ENCODE results near the gene GPR55.

Gene GPR55

GRCh38 chr2:230934231-230935129, 9.4 kb upstream of the GPR55 start:
- Histone ChIP-seq H2AFZ (ENCODE audit: low read length) (no peak overlapping the region), H3F3A (ENCODE audit: insufficient read depth, low read length) (no peaks in the 10 kb centered on the region), H3K4me3 (ENCODE audit: low read depth, low read length, poor library complexity, severe bottlenecking) (no peak overlapping the region), H3K4me2 (ENCODE audit: low read length) (no peak overlapping the region), H3K4me1 (ENCODE audit: insufficient read depth, low read length, severe bottlenecking) (no peaks in the 10 kb centered on the region), H3K9ac (ENCODE audit: low read length) (no peak overlapping the region), H3K9me3 (ENCODE audit: low read length) (peaks cover 6% of the 10 kb centered on the region; the same call in 1 of the 2 replicates), H3K27ac (ENCODE audit: low read depth, low read length, poor library complexity, severe bottlenecking) (no peak overlapping the region), H4K20me1 (ENCODE audit: insufficient read depth, low read length) (no peaks in the 10 kb centered on the region), H3K9me2 (ENCODE audit: low read depth, low read length) (no peaks in the 10 kb centered on the region), H3K79me2 (ENCODE audit: insufficient read depth, low read length) (no peaks in the 10 kb centered on the region), H3K36me3 (ENCODE audit: insufficient read depth, low read length) (no peaks in the 10 kb centered on the region; the same call in 1 of the 2 replicates), H3K27me3 (ENCODE audit: insufficient read depth, low read length) (no peaks in the 10 kb centered on the region; the same call in 1 of the 2 replicates)
- no peak for TF ChIP-seq EZH2 (IDR thresholded peaks at IDR 0.05; ENCODE audit: borderline replicate concordance, low read length)
- TF ChIP-seq CTCF (IDR thresholded peaks at IDR 0.05; ENCODE audit: low read length) = no peak

DNA sequence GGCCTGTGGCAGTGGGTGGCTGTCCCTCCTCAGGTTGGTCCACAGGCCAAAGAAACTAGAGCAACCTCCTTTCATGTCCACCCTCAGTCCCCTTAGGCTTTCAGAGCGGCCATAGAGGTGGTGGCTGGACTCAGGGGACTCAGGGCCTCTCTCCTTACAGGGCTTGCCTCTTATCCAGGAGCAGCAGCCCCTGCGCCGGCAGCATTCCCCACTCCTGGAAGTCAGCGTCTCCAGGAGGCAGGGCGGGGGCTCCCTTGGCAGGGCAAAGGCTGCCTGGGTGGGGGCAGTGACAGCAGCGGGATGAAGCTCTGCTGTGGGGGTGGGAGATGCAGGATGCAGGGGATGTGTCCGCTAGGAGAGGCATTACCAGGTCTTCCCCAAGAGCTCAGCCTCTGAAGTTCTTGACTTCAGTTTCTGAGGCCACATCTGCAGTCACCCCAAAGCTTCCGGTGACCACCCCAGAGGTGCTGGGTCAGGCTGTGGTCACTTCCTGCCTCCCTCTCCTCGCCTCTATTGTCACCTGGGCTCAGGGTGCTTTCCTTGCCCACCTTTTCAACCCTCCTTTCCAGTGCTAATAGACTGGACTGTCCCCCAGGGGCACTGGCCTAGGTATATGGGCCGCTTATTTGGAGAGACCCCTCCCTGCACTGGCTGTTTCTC, 8.6 kb upstream of the GPR55 start:
- Histone ChIP-seq H3K4me2 (ENCODE audit: low read length) (no peak overlapping the region), H3K27ac (ENCODE audit: low read depth, low read length, poor library complexity, severe bottlenecking) (no peak overlapping the region), H3K27me3 (ENCODE audit: insufficient read depth, low read length) (no peaks in the 10 kb centered on the region; the same call in 1 of the 2 replicates), H4K20me1 (ENCODE audit: insufficient read depth, low read length) (no peaks in the 10 kb centered on the region), H3K9ac (ENCODE audit: low read length) (no peak overlapping the region), H3K79me2 (ENCODE audit: insufficient read depth, low read length) (no peaks in the 10 kb centered on the region), H3K4me3 (ENCODE audit: low read depth, low read length, poor library complexity, severe bottlenecking) (no peak overlapping the region), H3K36me3 (ENCODE audit: insufficient read depth, low read length) (no peaks in the 10 kb centered on the region; the same call in 1 of the 2 replicates), H3F3A (ENCODE audit: insufficient read depth, low read length) (no peaks in the 10 kb centered on the region), H2AFZ (ENCODE audit: low read length) (no peak overlapping the region), H3K9me3 (ENCODE audit: low read length) (peaks cover 6% of the 10 kb centered on the region; the same call in 1 of the 2 replicates), H3K4me1 (ENCODE audit: insufficient read depth, low read length, severe bottlenecking) (no peaks in the 10 kb centered on the region), H3K9me2 (ENCODE audit: low read depth, low read length) (no peaks in the 10 kb centered on the region)
- TF ChIP-seq CTCF (IDR thresholded peaks at IDR 0.05; ENCODE audit: low read length) (no peak), EZH2 (IDR thresholded peaks at IDR 0.05; ENCODE audit: borderline replicate concordance, low read length) (no peak)

- no peak for TF ChIP-seq CTCF (IDR thresholded peaks at IDR 0.05; ENCODE audit: low read length)
- TF ChIP-seq EZH2 (IDR thresholded peaks at IDR 0.05; ENCODE audit: borderline replicate concordance, low read length) = no peak
Measured at GRCh38 chr2:230932556-230933511, 7.8 kb upstream of the GPR55 start.

More at GRCh38 chr2:230932556-230933511, 7.8 kb upstream of the GPR55 start:
- Histone ChIP-seq H2AFZ (ENCODE audit: low read length) (no peak overlapping the region), H3K4me3 (ENCODE audit: low read depth, low read length, poor library complexity, severe bottlenecking) (no peak overlapping the region), H3K36me3 (ENCODE audit: insufficient read depth, low read length) (no peaks in the 10 kb centered on the region; the same call in 1 of the 2 replicates), H3K27ac (ENCODE audit: low read depth, low read length, poor library complexity, severe bottlenecking) (no peak overlapping the region), H3K9me2 (ENCODE audit: low read depth, low read length) (no peaks in the 10 kb centered on the region), H3K9me3 (ENCODE audit: low read length) (peaks cover 6% of the 10 kb centered on the region; the same call in 1 of the 2 replicates), H3K4me2 (ENCODE audit: low read length) (no peak overlapping the region), H3K9ac (ENCODE audit: low read length) (no peak overlapping the region), H3K27me3 (ENCODE audit: insufficient read depth, low read length) (no peaks in the 10 kb centered on the region; the same call in 1 of the 2 replicates), H3K4me1 (ENCODE audit: insufficient read depth, low read length, severe bottlenecking) (no peaks in the 10 kb centered on the region), H4K20me1 (ENCODE audit: insufficient read depth, low read length) (no peaks in the 10 kb centered on the region), H3K79me2 (ENCODE audit: insufficient read depth, low read length) (no peaks in the 10 kb centered on the region), H3F3A (ENCODE audit: insufficient read depth, low read length) (no peaks in the 10 kb centered on the region)
